Stimulated activated naive CD4-positive, alpha-beta T cell treated with Interleukin-2 at 50 U/mL for 16 hours (primary cell): ENCODE data around the gene IZUMO1R.
"Not testable (repeated sequence)": the region's sequence is repeated elsewhere in the genome, so short reads cannot be mapped to it uniquely, and the experiment has no call there.

Source experiments
- DNase-seq: peaks from one replicate; lab custom pipeline; 2025; lab: John Stamatoyannopoulos, UW

Gene IZUMO1R

DNA sequence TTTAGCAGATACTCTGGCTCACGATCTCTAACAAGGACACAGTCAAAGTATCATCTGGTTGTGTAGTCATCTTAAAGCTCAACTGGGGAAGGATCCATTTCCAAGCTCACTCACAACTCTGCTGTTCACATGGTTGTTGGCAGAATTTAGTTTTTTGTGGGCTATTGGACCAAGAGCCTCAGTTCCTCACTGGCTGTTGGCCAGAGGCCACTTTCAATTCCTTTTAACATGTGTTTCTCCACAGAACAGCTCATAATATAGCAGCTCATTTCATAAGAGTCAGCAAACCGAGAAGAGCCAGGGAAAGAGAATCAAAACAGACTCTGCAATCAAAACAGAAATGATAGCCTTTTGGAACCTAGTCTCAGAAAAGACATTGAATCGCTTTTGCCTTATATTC is 22.6 kb downstream of the IZUMO1R start:
- DNase-seq: no peak

DNA sequence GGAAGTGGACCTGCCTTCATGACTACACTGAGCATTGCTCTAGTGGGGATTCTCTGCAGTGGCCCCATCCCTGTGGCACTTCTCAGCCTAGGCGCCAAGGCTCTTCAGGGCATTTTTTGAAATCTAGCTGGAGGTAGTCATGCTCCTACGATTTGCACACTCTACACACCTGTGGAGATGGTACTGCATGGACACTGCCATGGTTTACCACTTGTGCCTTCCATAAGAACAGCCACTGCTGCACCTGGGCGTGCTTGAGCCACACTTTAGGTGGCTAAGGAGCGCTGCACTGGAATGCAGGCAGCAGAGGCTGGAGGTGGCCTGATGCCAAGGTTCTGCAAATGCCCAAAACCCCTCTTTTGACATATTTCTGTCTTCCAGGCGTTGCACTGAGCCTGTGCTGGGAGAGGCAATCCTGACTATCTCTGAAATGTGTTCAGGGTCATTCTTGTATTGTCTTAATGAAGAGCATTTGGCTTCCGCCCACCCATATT is 24.3 kb downstream of the IZUMO1R start:
- no peak for DNase-seq

DNA sequence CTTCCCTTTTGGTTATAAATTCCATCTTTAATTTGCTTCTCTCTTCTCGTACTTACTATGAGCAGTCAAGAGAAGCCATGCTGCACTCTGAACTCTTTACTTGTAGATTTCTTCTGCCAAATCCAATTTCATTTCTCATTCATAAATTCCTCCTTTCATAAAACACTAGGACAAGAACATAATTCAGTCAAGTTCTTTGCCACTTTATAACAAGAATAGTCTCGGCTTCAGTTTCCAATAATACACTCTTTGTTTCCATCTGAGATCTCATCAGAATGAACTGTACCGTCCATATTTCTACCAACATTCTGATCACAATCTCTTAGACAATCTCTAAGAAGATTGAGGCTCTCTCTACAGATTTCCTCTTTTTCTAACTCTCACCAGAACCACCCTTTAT is 25.1 kb downstream of the IZUMO1R start:
- no peak for DNase-seq

DNA sequence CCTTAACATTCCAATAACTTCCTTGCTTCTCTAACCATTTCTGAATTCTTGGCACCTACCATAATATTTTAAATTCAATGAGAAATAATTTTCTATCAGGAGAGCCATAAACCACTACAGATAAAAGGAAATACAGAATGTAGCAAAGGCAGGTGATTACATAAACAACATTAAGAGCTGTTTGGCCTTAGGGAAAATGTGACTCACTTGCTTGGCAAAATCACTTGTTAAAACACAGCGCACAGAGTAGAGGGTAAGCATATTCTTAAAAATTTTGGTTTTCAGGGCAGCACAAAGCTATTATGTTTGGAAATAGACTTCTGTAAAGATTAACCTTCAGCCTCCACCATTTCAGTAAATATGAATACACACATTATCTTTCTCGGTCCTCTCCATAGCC is 26.4 kb downstream of the IZUMO1R start:
- DNase-seq: no peak

DNA sequence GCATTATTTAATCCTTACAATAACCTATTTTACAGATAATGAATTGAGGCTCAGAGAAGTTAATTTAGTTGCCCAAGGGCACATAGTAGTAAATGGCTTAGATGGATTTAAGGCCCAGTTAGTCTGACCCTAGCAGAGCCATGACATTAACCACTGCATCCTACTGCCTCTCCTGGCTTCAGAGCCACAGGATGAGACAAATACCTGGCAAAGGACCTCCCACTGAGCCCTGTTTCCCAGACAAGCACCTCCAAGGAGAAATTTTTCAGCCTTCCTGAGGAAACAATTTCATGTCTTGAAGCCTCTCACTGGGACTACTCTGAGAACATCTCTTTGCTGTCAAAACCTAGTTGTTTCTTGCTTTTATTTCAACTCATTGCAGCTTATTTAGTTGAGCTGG is 28.4 kb downstream of the IZUMO1R start:
- no peak for DNase-seq

DNA sequence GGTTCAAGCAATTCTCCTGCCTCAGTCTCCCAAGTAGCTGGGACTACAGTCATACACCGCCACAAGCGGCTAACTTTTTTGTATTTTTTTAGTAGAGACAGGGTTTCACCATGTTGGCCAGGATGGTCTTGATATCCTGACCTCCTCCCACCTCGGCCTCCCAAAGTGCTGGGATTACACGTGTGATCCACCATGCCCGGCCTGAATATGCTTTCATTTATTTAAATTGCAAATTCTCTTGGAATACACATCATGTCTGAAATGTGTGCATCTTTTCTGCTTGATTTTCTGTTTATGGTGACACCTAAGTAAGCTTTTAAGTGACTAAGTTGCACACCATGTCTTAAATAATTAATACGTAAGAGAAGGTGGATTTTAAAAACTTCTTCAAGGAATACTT is 31.7 kb downstream of the IZUMO1R start:
- DNase-seq: no peak

DNA sequence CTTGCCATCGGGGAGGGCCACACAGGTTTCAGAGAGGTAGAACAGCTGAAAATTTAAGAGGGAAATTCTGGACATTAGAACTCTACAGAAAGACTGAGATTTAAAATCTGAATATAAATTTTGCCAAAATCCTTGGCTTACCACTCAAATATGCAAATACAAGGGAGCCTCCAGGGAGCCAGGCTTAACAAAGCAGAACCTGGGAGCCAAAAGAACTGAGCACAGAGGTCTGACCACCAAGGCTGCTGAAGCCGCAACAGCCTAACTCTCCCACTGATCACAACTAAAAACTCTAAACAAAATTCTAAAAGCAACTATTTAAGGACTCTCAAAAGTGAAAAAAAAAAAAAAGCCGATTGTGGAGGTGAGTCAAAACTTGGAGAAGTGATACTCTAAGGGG is 34.3 kb downstream of the IZUMO1R start:
- no peak for DNase-seq

DNA sequence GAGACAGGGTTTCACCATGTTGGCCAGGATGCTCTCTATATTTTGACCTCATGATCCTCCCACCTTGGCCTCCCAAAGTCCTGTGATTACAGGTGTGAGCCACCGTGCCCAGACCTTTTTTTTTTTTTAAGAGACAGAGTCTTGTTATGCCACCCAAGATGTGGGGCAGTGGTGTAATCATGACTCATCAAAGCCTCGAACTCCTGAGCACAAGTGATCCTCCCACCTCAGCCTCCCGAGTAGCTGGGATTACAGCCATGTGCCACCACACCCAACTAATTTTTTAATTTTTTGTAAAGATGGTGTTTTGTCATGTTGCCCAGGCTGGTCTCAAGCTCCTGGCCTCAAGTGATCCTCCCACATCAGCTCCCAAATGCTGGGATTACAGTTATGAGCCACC is 37.9 kb downstream of the IZUMO1R start:
- DNase-seq: no peak

DNA sequence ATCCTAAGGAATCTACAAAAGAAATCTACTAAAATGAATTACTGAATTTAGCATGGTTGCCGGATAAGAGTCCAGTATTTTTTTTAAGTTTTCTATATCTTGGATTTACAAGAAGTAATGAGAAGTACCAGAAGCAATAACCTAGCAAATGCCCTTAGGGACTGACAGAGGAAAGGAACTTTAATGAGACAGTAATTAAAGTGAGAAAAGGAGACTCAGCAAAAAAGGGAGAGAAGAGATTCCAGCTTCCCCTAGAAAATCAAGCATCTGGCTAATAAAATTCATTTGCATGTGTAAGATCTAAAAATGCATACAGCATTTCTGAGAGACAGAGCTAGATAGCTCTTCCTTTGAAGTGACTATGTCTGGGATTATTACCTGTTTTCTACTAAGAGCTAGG is 39.1 kb downstream of the IZUMO1R start:
- DNase-seq: no peak

DNA sequence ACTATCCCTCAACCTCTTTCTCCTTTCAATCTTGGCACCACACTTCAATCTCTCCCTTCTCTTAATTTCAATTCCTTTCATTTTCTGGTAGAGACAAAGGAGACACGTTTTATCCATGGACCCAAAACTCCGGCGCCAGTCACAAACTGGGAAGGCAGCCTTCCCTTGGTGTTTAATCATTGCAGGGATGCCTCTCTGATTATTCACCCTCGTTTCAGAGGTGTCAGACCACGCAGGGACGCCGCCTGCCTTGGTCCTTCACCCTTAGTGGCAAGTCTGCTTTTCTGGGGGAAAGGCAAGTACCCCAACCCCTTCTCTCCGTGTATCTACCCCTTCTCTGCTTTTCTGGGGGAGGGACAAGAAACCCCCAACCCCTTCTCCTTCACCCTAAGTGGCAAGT is 41.9 kb downstream of the IZUMO1R start:
- DNase-seq: not testable (repeated sequence)

DNA sequence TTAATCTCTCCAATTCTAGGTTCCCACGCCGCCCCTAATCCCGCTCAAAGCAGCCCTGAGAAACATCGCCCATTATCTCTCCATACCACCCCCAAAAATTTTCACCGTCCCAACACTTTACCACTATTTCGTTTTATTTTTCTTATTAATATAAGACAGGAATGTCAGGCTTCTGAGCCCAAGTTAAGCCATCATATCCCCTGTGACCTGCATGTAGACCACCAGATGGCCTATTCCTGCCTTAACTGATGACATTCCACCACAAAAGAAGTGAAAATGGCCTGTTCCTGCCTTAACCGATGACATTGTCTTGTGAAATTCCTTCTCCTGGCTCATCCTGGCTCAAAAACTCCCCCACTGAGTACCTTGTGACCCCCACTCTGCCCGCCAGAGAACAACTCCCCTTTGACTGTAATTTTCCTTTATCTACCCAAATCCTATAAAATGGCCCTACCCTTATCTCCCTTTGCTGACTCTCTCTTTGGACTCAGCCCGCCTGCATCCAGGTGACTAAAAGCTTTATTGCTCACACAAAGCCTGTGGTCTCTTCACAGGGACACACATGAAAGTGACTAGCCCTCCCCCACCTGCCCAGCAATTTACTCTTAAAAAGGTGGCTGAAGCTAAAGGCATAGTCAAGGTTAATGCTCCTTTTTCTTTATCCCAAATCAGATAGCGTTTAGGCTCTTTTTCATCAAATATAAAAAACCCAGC is 46.6 kb downstream of the IZUMO1R start:
- not testable (repeated sequence) for DNase-seq
